ENCODE measurements around the gene OXCT2. TPM values are rescaled to one million over a fixed set of nuclear protein-coding genes. Genes with fewer than 3 reads are reported as not detected.

Gene OXCT2
- polyA plus RNA-seq, 1 donor from 2014 or later, result not detected

DNA sequence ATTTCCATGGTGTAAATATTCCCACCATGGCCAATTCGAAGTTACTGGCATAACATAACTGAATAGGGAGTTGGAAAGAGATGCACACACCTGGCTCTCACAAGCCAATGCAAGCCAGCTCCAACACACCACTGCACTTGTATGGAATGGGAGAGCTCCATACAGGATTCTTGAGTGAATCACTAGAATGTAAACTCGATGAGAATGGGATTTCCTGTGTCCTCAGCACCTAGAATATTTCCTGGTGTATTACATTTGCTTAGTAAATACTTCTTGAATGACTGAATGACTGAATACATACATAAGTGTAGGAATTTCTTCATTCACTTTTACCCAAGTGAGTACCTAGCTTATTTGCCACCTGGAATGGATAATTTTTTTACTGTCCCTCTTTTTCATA lies 48.7 kb downstream of the OXCT2 start:
- Histone ChIP-seq H3K9me2 (ENCODE audit: insufficient read depth, low read length) (no peaks in the 10 kb centered on the region), H4K20me1 (ENCODE audit: insufficient read depth) (no peaks in the 10 kb centered on the region), H3K4me3 (ENCODE audit: low read length) (no peak overlapping the region), H3K79me2 (replicated peaks; ENCODE audit: insufficient read depth, low read length) (no peaks in the 10 kb centered on the region), H3K9ac (ENCODE audit: low read length) (no peak overlapping the region), H3K4me2 (ENCODE audit: low read length) (no peak overlapping the region), H3K9me3 (ENCODE audit: low read length) (no peaks in the 10 kb centered on the region), H3F3A (ENCODE audit: insufficient read depth, low read length, poor library complexity, severe bottlenecking) (no peaks in the 10 kb centered on the region), H3K27ac (ENCODE audit: low read length) (no peak overlapping the region), H2AFZ (ENCODE audit: low read depth, low read length) (no peak overlapping the region), H3K36me3 (ENCODE audit: insufficient read depth, low read length) (no peaks in the 10 kb centered on the region), H3K27me3 (ENCODE audit: insufficient read depth, low read depth, low read length) (peaks cover 46% of the 10 kb centered on the region)
- TF ChIP-seq, protein P1, sequence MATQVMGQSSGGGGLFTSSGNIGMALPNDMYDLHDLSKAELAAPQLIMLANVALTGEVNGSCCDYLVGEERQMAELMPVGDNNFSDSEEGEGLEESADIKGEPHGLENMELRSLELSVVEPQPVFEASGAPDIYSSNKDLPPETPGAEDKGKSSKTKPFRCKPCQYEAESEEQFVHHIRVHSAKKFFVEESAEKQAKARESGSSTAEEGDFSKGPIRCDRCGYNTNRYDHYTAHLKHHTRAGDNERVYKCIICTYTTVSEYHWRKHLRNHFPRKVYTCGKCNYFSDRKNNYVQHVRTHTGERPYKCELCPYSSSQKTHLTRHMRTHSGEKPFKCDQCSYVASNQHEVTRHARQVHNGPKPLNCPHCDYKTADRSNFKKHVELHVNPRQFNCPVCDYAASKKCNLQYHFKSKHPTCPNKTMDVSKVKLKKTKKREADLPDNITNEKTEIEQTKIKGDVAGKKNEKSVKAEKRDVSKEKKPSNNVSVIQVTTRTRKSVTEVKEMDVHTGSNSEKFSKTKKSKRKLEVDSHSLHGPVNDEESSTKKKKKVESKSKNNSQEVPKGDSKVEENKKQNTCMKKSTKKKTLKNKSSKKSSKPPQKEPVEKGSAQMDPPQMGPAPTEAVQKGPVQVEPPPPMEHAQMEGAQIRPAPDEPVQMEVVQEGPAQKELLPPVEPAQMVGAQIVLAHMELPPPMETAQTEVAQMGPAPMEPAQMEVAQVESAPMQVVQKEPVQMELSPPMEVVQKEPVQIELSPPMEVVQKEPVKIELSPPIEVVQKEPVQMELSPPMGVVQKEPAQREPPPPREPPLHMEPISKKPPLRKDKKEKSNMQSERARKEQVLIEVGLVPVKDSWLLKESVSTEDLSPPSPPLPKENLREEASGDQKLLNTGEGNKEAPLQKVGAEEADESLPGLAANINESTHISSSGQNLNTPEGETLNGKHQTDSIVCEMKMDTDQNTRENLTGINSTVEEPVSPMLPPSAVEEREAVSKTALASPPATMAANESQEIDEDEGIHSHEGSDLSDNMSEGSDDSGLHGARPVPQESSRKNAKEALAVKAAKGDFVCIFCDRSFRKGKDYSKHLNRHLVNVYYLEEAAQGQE (IDR thresholded peaks at IDR 0.05; ENCODE audit: borderline replicate concordance), result no peak
- no peak for TF ChIP-seq TAF1 (IDR thresholded peaks at IDR 0.05; ENCODE audit: low read depth)
- TF ChIP-seq CTCF (IDR thresholded peaks at IDR 0.05; ENCODE audit: poor library complexity, severe bottlenecking), result no peak
- no peak for TF ChIP-seq MXI1 (conservative IDR thresholded peaks at IDR 0.05; ENCODE audit: poor library complexity, severe bottlenecking)
- no peak for TF ChIP-seq SMC3 (conservative IDR thresholded peaks at IDR 0.05; ENCODE audit: poor library complexity)
- no peak for TF ChIP-seq EZH2 (IDR thresholded peaks at IDR 0.05; ENCODE audit: borderline replicate concordance, insufficient read depth, low read length, poor library complexity, severe bottlenecking)
- TF ChIP-seq RAD21 (conservative IDR thresholded peaks at IDR 0.05), result no peak
- no peak for TF ChIP-seq POLR2AphosphoS5 (IDR thresholded peaks at IDR 0.05)
- no peak for TF ChIP-seq EP300 (conservative IDR thresholded peaks at IDR 0.05; ENCODE audit: poor library complexity, severe bottlenecking)

DNA sequence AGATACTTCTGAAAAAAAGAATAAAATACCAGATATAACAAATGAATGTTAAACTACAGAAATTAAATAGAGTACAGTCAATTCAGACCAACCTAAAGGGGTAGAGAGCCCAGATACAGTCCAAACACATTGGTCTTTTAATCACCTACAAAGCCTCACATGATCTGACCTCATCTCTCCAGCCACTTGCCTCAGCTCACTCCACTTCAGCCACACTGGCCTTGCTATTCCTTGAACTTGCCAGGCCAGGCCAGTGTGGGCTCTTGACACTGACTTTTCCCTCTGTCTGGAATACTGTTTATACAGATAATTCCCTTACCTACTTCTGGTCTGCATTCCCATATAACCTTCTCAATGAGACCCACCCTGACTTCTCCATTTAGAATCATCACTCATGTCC lies 49.5 kb downstream of the OXCT2 start:
- H3K36me3 ChIP-seq (ENCODE audit: insufficient read depth, low read length), result no peaks in the 10 kb centered on the region
- no peak overlapping the region for H3K4me2 ChIP-seq (ENCODE audit: low read length)
- no peaks in the 10 kb centered on the region for H3K9me3 ChIP-seq (ENCODE audit: low read length)
- H4K20me1 ChIP-seq (ENCODE audit: insufficient read depth), result no peaks in the 10 kb centered on the region
- H2AFZ ChIP-seq (ENCODE audit: low read depth, low read length), result no peak overlapping the region
- TF ChIP-seq TAF1 (IDR thresholded peaks at IDR 0.05; ENCODE audit: low read depth) (no peak), SMC3 (conservative IDR thresholded peaks at IDR 0.05; ENCODE audit: poor library complexity) (no peak), RAD21 (conservative IDR thresholded peaks at IDR 0.05) (no peak), EP300 (conservative IDR thresholded peaks at IDR 0.05; ENCODE audit: poor library complexity, severe bottlenecking) (no peak), MXI1 (conservative IDR thresholded peaks at IDR 0.05; ENCODE audit: poor library complexity, severe bottlenecking) (no peak), POLR2AphosphoS5 (IDR thresholded peaks at IDR 0.05) (no peak), CTCF (IDR thresholded peaks at IDR 0.05; ENCODE audit: poor library complexity, severe bottlenecking) (no peak), EZH2 (IDR thresholded peaks at IDR 0.05; ENCODE audit: borderline replicate concordance, insufficient read depth, low read length, poor library complexity, severe bottlenecking) (no peak)
- TF ChIP-seq, protein P1 (IDR thresholded peaks at IDR 0.05; ENCODE audit: borderline replicate concordance), result no peak
- no peaks in the 10 kb centered on the region for H3K9me2 ChIP-seq (ENCODE audit: insufficient read depth, low read length)
- no peak overlapping the region for H3K27ac ChIP-seq (ENCODE audit: low read length)
- H3K9ac ChIP-seq (ENCODE audit: low read length), result no peak overlapping the region
- no peaks in the 10 kb centered on the region for H3K79me2 ChIP-seq (replicated peaks; ENCODE audit: insufficient read depth, low read length)
- H3K27me3 ChIP-seq (ENCODE audit: insufficient read depth, low read depth, low read length), result peaks cover 46% of the 10 kb centered on the region
- no peak overlapping the region for H3K4me3 ChIP-seq (ENCODE audit: low read length)
- no peaks in the 10 kb centered on the region for H3F3A ChIP-seq (ENCODE audit: insufficient read depth, low read length, poor library complexity, severe bottlenecking)
